ENCODE measurements around the gene GDPD5. TPM values are rescaled to one million over a fixed set of nuclear protein-coding genes. Genes with fewer than 3 reads are reported as not detected.

Gene GDPD5
- total and polyA plus RNA-seq, 2 donors (not counting 1 experiment from before 2014, with no cell fraction given): 59.1 to 102 TPM

DNA sequence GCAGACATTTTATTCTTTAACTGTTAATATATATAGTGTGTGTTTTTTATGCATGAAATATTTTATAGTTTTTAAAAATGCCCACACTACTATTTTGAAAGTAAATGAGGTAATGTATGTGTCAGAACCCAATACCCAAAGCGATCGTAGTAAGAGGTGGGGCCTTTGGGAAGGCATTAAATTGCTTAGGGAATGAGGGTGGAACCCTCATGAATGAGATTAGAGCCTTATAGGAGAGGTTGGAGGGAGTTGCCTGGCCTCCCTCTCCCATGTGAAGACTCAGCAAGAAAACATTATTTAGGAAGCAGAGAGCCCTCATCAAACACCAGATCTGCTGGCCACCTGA is 103.9 kb downstream of the GDPD5 start:
- no peaks in the 10 kb centered on the region for H3K4me1 ChIP-seq (ENCODE audit: control insufficient read depth in 2 of 2, insufficient read depth in 2 of 2, low read length in 2 of 2)
- ChIA-PET POLR2A (no interaction called here), CTCF (interaction anchor here (1.8 kb wide), 1 partner anchor 110 kb away, joined by 3 read pairs; no protein-coding TSS in a partner anchor)
- no peaks in the 10 kb centered on the region for H3K27me3 ChIP-seq (replicated peaks in 1 of 4; ENCODE audit: control extremely low read depth in 1 of 4, control insufficient read depth in 3 of 4, insufficient read depth in 4 of 4, low read length in 3 of 4)
- no peak overlapping the region for H3K9ac ChIP-seq (ENCODE audit: low read length)
- WGBS (ENCODE audit: insufficient coverage): no CpG with 5 or more reads among the region's 2 CpGs
- no peak overlapping the region for H2AFZ ChIP-seq (ENCODE audit: insufficient read depth, low read depth, low read length, poor library complexity, severe bottlenecking)
- H3K9me3 ChIP-seq (ENCODE audit: control extremely low read depth in 1 of 3, control insufficient read depth in 2 of 3, insufficient read depth in 1 of 3, low read length in 2 of 3): no peaks in the 10 kb centered on the region
- intact Hi-C loops (cut with micrococcal nuclease): no loop called here
- TF ChIP-seq EZH2 (IDR thresholded peaks at IDR 0.05; ENCODE audit: borderline replicate concordance, insufficient read depth, low read depth, low read length, poor library complexity, severe bottlenecking): no peak
- TF ChIP-seq, protein P1, sequence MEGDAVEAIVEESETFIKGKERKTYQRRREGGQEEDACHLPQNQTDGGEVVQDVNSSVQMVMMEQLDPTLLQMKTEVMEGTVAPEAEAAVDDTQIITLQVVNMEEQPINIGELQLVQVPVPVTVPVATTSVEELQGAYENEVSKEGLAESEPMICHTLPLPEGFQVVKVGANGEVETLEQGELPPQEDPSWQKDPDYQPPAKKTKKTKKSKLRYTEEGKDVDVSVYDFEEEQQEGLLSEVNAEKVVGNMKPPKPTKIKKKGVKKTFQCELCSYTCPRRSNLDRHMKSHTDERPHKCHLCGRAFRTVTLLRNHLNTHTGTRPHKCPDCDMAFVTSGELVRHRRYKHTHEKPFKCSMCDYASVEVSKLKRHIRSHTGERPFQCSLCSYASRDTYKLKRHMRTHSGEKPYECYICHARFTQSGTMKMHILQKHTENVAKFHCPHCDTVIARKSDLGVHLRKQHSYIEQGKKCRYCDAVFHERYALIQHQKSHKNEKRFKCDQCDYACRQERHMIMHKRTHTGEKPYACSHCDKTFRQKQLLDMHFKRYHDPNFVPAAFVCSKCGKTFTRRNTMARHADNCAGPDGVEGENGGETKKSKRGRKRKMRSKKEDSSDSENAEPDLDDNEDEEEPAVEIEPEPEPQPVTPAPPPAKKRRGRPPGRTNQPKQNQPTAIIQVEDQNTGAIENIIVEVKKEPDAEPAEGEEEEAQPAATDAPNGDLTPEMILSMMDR (IDR thresholded peaks at IDR 0.05): no peak
- no peak for ATAC-seq (ENCODE audit: low read depth)
- no peaks in the 10 kb centered on the region for H3K27me3 Mint-ChIP-seq
- no peak overlapping the region for H3K27ac Mint-ChIP-seq
- peaks cover 3% of the 10 kb centered on the region for H3K79me2 ChIP-seq (ENCODE audit: control insufficient read depth, insufficient read depth, low read length)
- H3K4me1 Mint-ChIP-seq: no peaks in the 10 kb centered on the region
- H3K9me3 Mint-ChIP-seq (ENCODE audit: insufficient read depth): no peaks in the 10 kb centered on the region
- H3K4me2 ChIP-seq (replicated peaks; ENCODE audit: low read depth, low read length, poor library complexity, severe bottlenecking): no peak overlapping the region
- no peak overlapping the region for H3K27ac ChIP-seq (ENCODE audit: low read length in 2 of 2)
- peaks cover 17% of the 10 kb centered on the region for H4K20me1 ChIP-seq (ENCODE audit: control insufficient read depth, insufficient read depth, low read length, poor library complexity, severe bottlenecking)
- H3K36me3 ChIP-seq (replicated peaks in 1 of 2; ENCODE audit: control extremely low read depth in 1 of 2, control insufficient read depth in 1 of 2, extremely low read depth in 1 of 2, insufficient read depth in 2 of 2, low read length in 1 of 2): peaks cover 0 to 10% of the 10 kb centered on the region in 2 experiments
- no peak overlapping the region for H3K4me3 ChIP-seq (ENCODE audit: control extremely low read depth in 1 of 5, extremely low read depth in 1 of 5, insufficient read depth in 1 of 5, low read depth in 2 of 5, low read length in 4 of 5)
- no peak for DNase-seq
- no peak overlapping the region for H3K4me3 Mint-ChIP-seq

DNA sequence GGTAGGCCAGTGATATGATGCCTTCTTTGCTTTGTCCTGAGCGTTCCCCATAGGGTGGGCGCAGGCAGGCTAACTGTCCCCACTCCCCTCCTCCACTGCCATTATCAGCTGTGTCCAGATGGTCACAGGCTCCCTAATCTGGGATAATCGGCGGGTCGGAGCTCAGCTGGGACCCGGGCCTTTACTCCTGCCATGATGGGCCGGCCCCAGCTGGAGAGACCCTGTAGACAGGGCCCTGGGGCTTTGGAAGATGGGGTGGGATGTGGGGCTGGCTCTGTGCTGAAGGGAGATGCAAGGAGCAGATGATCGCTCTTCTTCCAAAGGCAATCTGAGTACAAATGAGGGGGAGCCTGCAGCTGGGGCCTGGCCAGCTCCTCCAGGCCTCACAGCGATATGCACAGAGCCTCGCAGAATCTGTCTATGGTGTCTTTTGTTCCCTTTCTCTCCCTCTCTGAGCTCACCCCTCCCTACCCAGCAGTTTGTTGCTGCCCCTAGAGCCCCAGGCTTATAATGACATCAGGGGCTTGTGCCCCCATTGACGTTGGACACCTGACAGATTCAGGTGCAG is 104.6 kb downstream of the GDPD5 start:
- no peaks in the 10 kb centered on the region for H3K27me3 ChIP-seq (replicated peaks in 1 of 4; ENCODE audit: control extremely low read depth in 1 of 4, control insufficient read depth in 3 of 4, insufficient read depth in 4 of 4, low read length in 3 of 4)
- H3K27ac ChIP-seq (ENCODE audit: low read length in 2 of 2): no peak overlapping the region
- Mint-ChIP-seq H3K4me3 (no peak overlapping the region), H3K9me3 (ENCODE audit: insufficient read depth) (no peaks in the 10 kb centered on the region), H3K4me1 (no peaks in the 10 kb centered on the region), H3K27me3 (no peaks in the 10 kb centered on the region), H3K27ac (no peak overlapping the region)
- ChIA-PET POLR2A (no interaction called here), CTCF (no interaction called here)
- TF ChIP-seq, protein P1 (IDR thresholded peaks at IDR 0.05): no peak
- TF ChIP-seq EZH2 (IDR thresholded peaks at IDR 0.05; ENCODE audit: borderline replicate concordance, insufficient read depth, low read depth, low read length, poor library complexity, severe bottlenecking): no peak
- no peak overlapping the region for H3K4me3 ChIP-seq (ENCODE audit: control extremely low read depth in 1 of 5, extremely low read depth in 1 of 5, insufficient read depth in 1 of 5, low read depth in 2 of 5, low read length in 4 of 5)
- H3K9me3 ChIP-seq (ENCODE audit: control extremely low read depth in 1 of 3, control insufficient read depth in 2 of 3, insufficient read depth in 1 of 3, low read length in 2 of 3): no peaks in the 10 kb centered on the region
- WGBS (ENCODE audit: insufficient coverage): 96% methylated on average over 8 of the region's 11 CpGs
- H3K9ac ChIP-seq (ENCODE audit: low read length): no peak overlapping the region
- no peak for ATAC-seq (ENCODE audit: low read depth)
- peaks cover 3% of the 10 kb centered on the region for H3K79me2 ChIP-seq (ENCODE audit: control insufficient read depth, insufficient read depth, low read length)
- H3K36me3 ChIP-seq (replicated peaks in 1 of 2; ENCODE audit: control extremely low read depth in 1 of 2, control insufficient read depth in 1 of 2, extremely low read depth in 1 of 2, insufficient read depth in 2 of 2, low read length in 1 of 2): peaks cover 0 to 11% of the 10 kb centered on the region in 2 experiments
- no peak overlapping the region for H3K4me2 ChIP-seq (replicated peaks; ENCODE audit: low read depth, low read length, poor library complexity, severe bottlenecking)
- intact Hi-C loops (cut with micrococcal nuclease): no loop called here
- no peak for DNase-seq
- H3K4me1 ChIP-seq (ENCODE audit: control insufficient read depth in 2 of 2, insufficient read depth in 2 of 2, low read length in 2 of 2): no peaks in the 10 kb centered on the region
- no peak overlapping the region for H2AFZ ChIP-seq (ENCODE audit: insufficient read depth, low read depth, low read length, poor library complexity, severe bottlenecking)
- peaks cover 17% of the 10 kb centered on the region for H4K20me1 ChIP-seq (ENCODE audit: control insufficient read depth, insufficient read depth, low read length, poor library complexity, severe bottlenecking)
